GM18951 (cell line): Measurements from ENCODE around the gene HLA-A.

Experiments
- POLR2A ChIP-seq: IDR thresholded peaks from 4 replicates; pipeline ENCODE4 v1.6.1; 2011; ENCODE audit warnings: mild to moderate bottlenecking; ENCODE audit not compliant: insufficient read length, insufficient read depth; ENCODE audit errors: extremely low read depth
- in situ Hi-C: fragments of 300-500 bp; cut with MboI; formaldehyde crosslinking; loops from one replicate; pipeline ENCODE4 v1.12.0; 2022; ENCODE audit warnings: low sequenced_read_pairs, mixed read lengths, inconsistent platforms; ENCODE audit not compliant: unreplicated experiment

The HLA-A gene

DNA sequence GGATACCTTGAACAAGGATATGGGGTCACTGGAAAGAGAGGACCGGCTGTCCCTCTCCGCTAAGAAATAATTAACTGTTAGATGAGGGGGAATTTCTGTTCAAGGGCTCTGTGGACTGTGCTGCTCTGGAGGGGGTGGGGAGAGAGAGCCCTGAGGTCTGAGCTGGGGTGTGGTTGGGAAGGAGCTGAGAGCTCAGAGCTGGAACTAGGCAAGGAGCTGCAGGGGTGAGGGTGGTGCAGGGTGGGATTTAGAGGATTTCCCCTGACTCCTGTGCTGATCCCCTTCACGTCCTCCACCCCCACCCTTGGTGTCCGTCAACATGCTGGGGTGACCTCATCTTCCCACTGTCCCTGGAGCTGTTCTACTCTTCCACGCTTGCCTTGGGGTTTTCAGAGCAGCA lies 52.5 kb downstream of the HLA-A start:
- in situ Hi-C loops: no loop called here
- no peak for TF ChIP-seq POLR2A

GRCh38 chr6:29995340-29995777 lies 53.0 kb downstream of the HLA-A start:
- in situ Hi-C loops: no loop called here
- no peak for TF ChIP-seq POLR2A
